IMR-90 (cell line): ENCODE results near the gene C1orf116. TPM values are rescaled to one million over a fixed set of nuclear protein-coding genes. Genes with fewer than 3 reads are reported as not detected.
A peak's percentile ranks its signal among the peaks of the same experiment; 100 is the strongest.

Experiments
- ATAC-seq: fragments of 200-7000 bp; cut with Tn5 transposase; 2 replicates; pipeline ENCODE4 v1.9.1; 2020; ENCODE audit warnings: low read depth, mild to moderate bottlenecking, moderate library complexity
- BruUV-seq: library from RNA; stranded (reverse); fragments of 400-500 nt; replicated peaks from 2 replicates; lab custom pipeline; 2021; lab: Mats Ljungman, UMichigan
- CTCF ChIA-PET: fragments of 300-600 bp; formaldehyde crosslinking; extraction: SDS; loops from one replicate; lab custom pipeline; 2021; ENCODE audit warnings: antibody characterized with exemption; lab: Yijun Ruan, JAX
- POLR2A ChIA-PET: fragments of 300-600 bp; sonication (Branson Sonifier 250); formaldehyde crosslinking; loops from one replicate; lab custom pipeline; 2022; ENCODE audit warnings: antibody characterized with exemption; ENCODE audit not compliant: unreplicated experiment; lab: Charles Lee
- DNase-seq: peaks from one replicate; pipeline ENCODE4 v3.0.0; 2013
- H2AFZ ChIP-seq: replicated peaks from 2 replicates; pipeline ENCODE3; 2013; ENCODE audit warnings: low read length, mild to moderate bottlenecking; ENCODE audit not compliant: poor library complexity
- H2AK5ac ChIP-seq: 2 replicates; pipeline ENCODE4 v1.6.1; 2013; ENCODE audit warnings: low read depth, low read length, inconsistent platforms
- H2AK9ac ChIP-seq: replicated peaks from 2 replicates; pipeline ENCODE3; 2013; ENCODE audit warnings: mild to moderate bottlenecking, low read depth, low read length, moderate library complexity; ENCODE audit not compliant: poor library complexity
- H2BK120ac ChIP-seq: 2 replicates; pipeline ENCODE4 v1.6.1; 2013; ENCODE audit warnings: low read depth, low read length, inconsistent platforms
- H2BK15ac ChIP-seq: 3 replicates; pipeline ENCODE4 v1.6.1; 2013; ENCODE audit warnings: low read depth, low read length, inconsistent platforms
- H2BK20ac ChIP-seq: 2 replicates; pipeline ENCODE4 v1.6.1; 2013; ENCODE audit warnings: low read depth, mild to moderate bottlenecking, inconsistent platforms, low read length, moderate library complexity
- H2BK5ac ChIP-seq: 2 replicates; pipeline ENCODE4 v1.6.1; 2013; ENCODE audit warnings: mild to moderate bottlenecking, low read depth, low read length, inconsistent platforms; ENCODE audit not compliant: poor library complexity, severe bottlenecking
- H3K14ac ChIP-seq: replicated peaks from 2 replicates; pipeline ENCODE4 v1.6.1; 2013; ENCODE audit warnings: low read depth, low read length, inconsistent platforms
- H3K18ac ChIP-seq: 2 replicates; pipeline ENCODE4 v1.6.1; 2013; ENCODE audit warnings: low read depth, low read length, control low read depth
- H3K23ac ChIP-seq: 2 replicates; pipeline ENCODE4 v1.6.1; 2013; ENCODE audit warnings: low read depth, low read length, inconsistent platforms
- H3K27ac ChIP-seq: 2 replicates; pipeline ENCODE4 v1.5.1; 2013; ENCODE audit warnings: mild to moderate bottlenecking, control low read depth, low read length; ENCODE audit not compliant: insufficient read depth
- H3K27me3 ChIP-seq: 2 replicates; pipeline ENCODE4 v1.6.1; 2013; ENCODE audit warnings: low read length; ENCODE audit not compliant: control insufficient read depth, insufficient read depth
- H3K36me3 ChIP-seq: 2 replicates; pipeline ENCODE4 v1.6.1; 2013; ENCODE audit warnings: low read length, mixed read lengths; ENCODE audit not compliant: control insufficient read depth, insufficient read depth
- H3K4ac ChIP-seq: 2 replicates; pipeline ENCODE4 v1.6.1; 2013; ENCODE audit warnings: low read depth, low read length, inconsistent platforms
- H3K4me1 ChIP-seq: 2 replicates; pipeline ENCODE4 v1.6.1; 2013; ENCODE audit warnings: low read length, mixed read lengths; ENCODE audit not compliant: control insufficient read depth, insufficient read depth
- H3K4me2 ChIP-seq: 2 replicates; pipeline ENCODE4 v1.6.1; 2013; ENCODE audit warnings: low read depth, mild to moderate bottlenecking, control low read depth, low read length, moderate library complexity
- H3K4me3 ChIP-seq: 2 replicates; pipeline ENCODE4 v1.5.1; 2013; ENCODE audit warnings: low read depth, mild to moderate bottlenecking, control low read depth, low read length, moderate library complexity; ENCODE audit not compliant: insufficient read depth
- H3K56ac ChIP-seq: 2 replicates; pipeline ENCODE4 v1.6.1; 2013; ENCODE audit warnings: low read length, inconsistent platforms; ENCODE audit not compliant: insufficient read depth; ENCODE audit errors: extremely low read depth
- H3K79me1 ChIP-seq, 2 experiments: 2 replicates each; pipeline ENCODE4 v1.6.1; 2013; ENCODE audit warnings: low read length in 2 of 2, inconsistent platforms in 1 of 2, low read depth in 1 of 2
- H3K9ac ChIP-seq: 2 replicates; pipeline ENCODE4 v1.6.1; 2013; ENCODE audit warnings: low read depth, low read length, control low read depth
- H3K9me1 ChIP-seq: 2 replicates; pipeline ENCODE4 v1.6.1; 2013; ENCODE audit warnings: low read length, inconsistent platforms; ENCODE audit not compliant: insufficient read depth
- H3K9me3 ChIP-seq: 2 replicates; pipeline ENCODE4 v1.6.1; 2013; ENCODE audit warnings: low read length; ENCODE audit not compliant: control insufficient read depth, insufficient read depth
- H4K20me1 ChIP-seq: 2 replicates; pipeline ENCODE4 v1.6.1; 2013; ENCODE audit warnings: low read length, inconsistent platforms; ENCODE audit not compliant: insufficient read depth
- H4K5ac ChIP-seq: 2 replicates; pipeline ENCODE4 v1.6.1; 2013; ENCODE audit warnings: mild to moderate bottlenecking, low read depth, low read length, control low read depth
- H4K8ac ChIP-seq, 2 experiments: 2 replicates each; pipeline ENCODE4 v1.6.1; 2013; ENCODE audit warnings: low read depth in 2 of 2, low read length in 2 of 2, control low read depth in 1 of 2, inconsistent platforms in 1 of 2
- H4K91ac ChIP-seq: 2 replicates; pipeline ENCODE4 v1.6.1; 2013; ENCODE audit warnings: low read depth, low read length, inconsistent platforms; ENCODE audit not compliant: insufficient read depth
- CEBPB ChIP-seq: IDR thresholded peaks from 2 replicates; pipeline ENCODE4 v1.6.1; 2012; ENCODE audit warnings: low read depth, low read length, improper control_type of control experiment
- CHD1 ChIP-seq: IDR thresholded peaks from 2 replicates; pipeline ENCODE4 v1.6.1; 2012; ENCODE audit warnings: low read depth, low read length, improper control_type of control experiment
- CTCF ChIP-seq: conservative IDR thresholded peaks from 2 replicates; pipeline ENCODE4 v1.5.1; 2012; ENCODE audit warnings: mild to moderate bottlenecking, low read depth, low read length, improper control_type of control experiment
- ELK1 ChIP-seq: fragments of 150-350 bp; IDR thresholded peaks from 2 replicates; pipeline ENCODE4 v1.6.1; 2016; ENCODE audit warnings: low read depth, mild to moderate bottlenecking, low read length, moderate library complexity, borderline replicate concordance
- MXI1 ChIP-seq: IDR thresholded peaks from 2 replicates; pipeline ENCODE4 v1.6.1; 2012; ENCODE audit warnings: low read depth, mild to moderate bottlenecking, low read length, moderate library complexity, borderline replicate concordance
- RAD21 ChIP-seq: IDR thresholded peaks from 2 replicates; pipeline ENCODE4 v1.6.1; 2012; ENCODE audit warnings: low read length, improper control_type of control experiment
- RCOR1 ChIP-seq: IDR thresholded peaks from 2 replicates; pipeline ENCODE4 v1.6.1; 2012; ENCODE audit warnings: mild to moderate bottlenecking, low read length, improper control_type of control experiment; ENCODE audit not compliant: insufficient replicate concordance
- RFX5 ChIP-seq: IDR thresholded peaks from 2 replicates; pipeline ENCODE4 v1.8.0; 2012; ENCODE audit warnings: low read depth, mild to moderate bottlenecking, low read length, moderate library complexity
- SMC3 ChIP-seq: fragments of 150-350 bp; IDR thresholded peaks from 2 replicates; pipeline ENCODE4 v1.6.1; 2016; ENCODE audit warnings: low read depth, mild to moderate bottlenecking, antibody characterized with exemption, low read length, moderate library complexity
- USF2 ChIP-seq: fragments of 150-350 bp; IDR thresholded peaks from 2 replicates; pipeline ENCODE4 v1.6.1; 2017; ENCODE audit warnings: mild to moderate bottlenecking, antibody characterized with exemption, low read length, low read depth
- WGBS, 2 experiments: methylation state at CpG; one replicate each; pipeline versions ENCODE4 v1.1.5 to v1.1.7; 2013; ENCODE audit warnings: missing lambda C conversion rate in 2 of 2; ENCODE audit not compliant: insufficient read length in 1 of 2; ENCODE audit errors: extremely low coverage in 2 of 2; 5-methylcytosine and 5-hydroxymethylcytosine counted together
- dilution Hi-C: fragments of 300-500 bp; cut with HindIII; formaldehyde crosslinking; loops from one replicate; pipeline ENCODE4 v1.14.3; 2018; ENCODE audit warnings: low sequenced_read_pairs; ENCODE audit not compliant: unreplicated experiment
- in situ Hi-C: fragments of 300-500 bp; cut with MboI; formaldehyde crosslinking; loops from 3 replicates; pipeline ENCODE4 v1.14.3; 2019; ENCODE audit warnings: low sequenced_read_pairs, inconsistent platforms, mixed read lengths
- intact Hi-C: fragments of 100-400 bp; cut with micrococcal nuclease; formaldehyde crosslinking; loops from 2 replicates; pipeline ENCODE4 v1.10.0; 2022
- polyA plus RNA-seq, 3 experiments: library from polyadenylated mRNA; depleted of rRNA; stranded (reverse); fragments of >200 nt; gene quantifications; 2 replicates each; pipeline ENCODE4 v1.2.3, GENCODE V29; 2012; ENCODE audit warnings: low replicate concordance in 1 of 3
- total RNA-seq: library from RNA; depleted of rRNA; stranded (reverse); fragments of >200 nt; gene quantifications from 2 replicates; pipeline ENCODE4 v1.2.3, GENCODE V29; 2012

The C1orf116 gene
- total and polyA plus RNA-seq, 2 of the 4 experiments (the other 2 are of a cell fraction), result under 0.01 to 0.03 TPM

GRCh38 chr1:207007352-207008033 lies 25.1 kb downstream of the C1orf116 start (continued):
- TF ChIP-seq USF2, result no peak

- no peaks in the 10 kb centered on the region for H3K79me1 ChIP-seq
- 100% methylated on average over 1 of the region's 3 CpGs; no CpG with 5 or more reads in 1 of the 2 experiments for WGBS, 2 experiments
- H3K56ac ChIP-seq, result no peak overlapping the region
- peak overlapping the region; percentile 69 for H2BK5ac ChIP-seq
- no peaks in the 10 kb centered on the region for H3K36me3 ChIP-seq
- no peak overlapping the region for H3K18ac ChIP-seq
- peak overlapping the region; percentile 91 for H2BK120ac ChIP-seq
- H3K27me3 ChIP-seq, result no peaks in the 10 kb centered on the region; the same call in 1 of the 2 replicates
- peak overlapping the region; percentile 89 for H2AFZ ChIP-seq
- peak overlapping the region; percentile 92 for H3K14ac ChIP-seq
- no TSS peak for BruUV-seq
- dilution Hi-C loops, result no loop called here
- H3K4ac ChIP-seq, result peak overlapping the region; percentile 89
- POLR2A ChIA-PET, result no interaction called here
- H3K27ac ChIP-seq, result peak overlapping the region; percentile 15; the same call in 1 of the 2 replicates
- no peak overlapping the region for H3K9ac ChIP-seq
- ATAC-seq, result no peak
- peak overlapping the region; percentile 55 for H3K23ac ChIP-seq
- H4K5ac ChIP-seq, result peak overlapping the region; percentile 15; the same call in 1 of the 2 replicates
- CTCF ChIA-PET, result no interaction called here
- intact Hi-C loops, result no loop called here
- peak overlapping the region; percentile 28; the same call in 1 of the 2 replicates for H3K4me2 ChIP-seq
- in situ Hi-C loops, result no loop called here
- H3K9me3 ChIP-seq, result no peaks in the 10 kb centered on the region
- H3K4me3 ChIP-seq, result no peak overlapping the region
- H4K20me1 ChIP-seq, result no peaks in the 10 kb centered on the region
- no peak for DNase-seq
- H2BK20ac ChIP-seq, result peak overlapping the region; percentile 90
- peak overlapping the region; percentile 92; the same call in 2 of the 3 replicates for H2BK15ac ChIP-seq
- H4K8ac ChIP-seq, result peak overlapping the region; percentile 51 to 87; a peak in 2 of 4 replicates
- H2AK9ac ChIP-seq, result peak overlapping the region; percentile 73
- peak overlapping the region; percentile 50 for H4K91ac ChIP-seq
- H2AK5ac ChIP-seq, result peak overlapping the region; percentile 36
- H3K9me1 ChIP-seq, result peaks cover 6% of the 10 kb centered on the region
- peaks cover 6% of the 10 kb centered on the region for H3K4me1 ChIP-seq
- TF ChIP-seq RCOR1 (no peak), CEBPB (no peak), USF2 (no peak), CHD1 (no peak), RAD21 (no peak), MXI1 (no peak), CTCF (no peak), SMC3 (no peak), ELK1 (no peak), RFX5 (no peak)
These were observed 25.6 kb downstream of the C1orf116 start for GRCh38 chr1:207006914-207007313.
